ENCODE data around the gene DPYD. TPM values are rescaled to one million over a fixed set of nuclear protein-coding genes. Genes with fewer than 3 reads are reported as not detected.

The DPYD gene
- total RNA-seq, 2 experiments from 2014 or later = 6.6 to 7.8 TPM

GRCh38 chr1:97502360-97502759 lies 418.5 kb downstream of the DPYD start:
- CTCF ChIA-PET = interaction anchor here (0.6 kb wide), 1 partner anchor 28 kb away, joined by 3 read pairs; no protein-coding TSS in a partner anchor
- POLR2A ChIA-PET = no interaction called here

- ChIA-PET POLR2A (no interaction called here), CTCF (no interaction called here)
These were observed 419.2 kb downstream of the DPYD start for GRCh38 chr1:97501628-97502027.

GRCh38 chr1:97500760-97501159 lies 420.1 kb downstream of the DPYD start:
- ChIA-PET CTCF (no interaction called here), POLR2A (no interaction called here)

DNA sequence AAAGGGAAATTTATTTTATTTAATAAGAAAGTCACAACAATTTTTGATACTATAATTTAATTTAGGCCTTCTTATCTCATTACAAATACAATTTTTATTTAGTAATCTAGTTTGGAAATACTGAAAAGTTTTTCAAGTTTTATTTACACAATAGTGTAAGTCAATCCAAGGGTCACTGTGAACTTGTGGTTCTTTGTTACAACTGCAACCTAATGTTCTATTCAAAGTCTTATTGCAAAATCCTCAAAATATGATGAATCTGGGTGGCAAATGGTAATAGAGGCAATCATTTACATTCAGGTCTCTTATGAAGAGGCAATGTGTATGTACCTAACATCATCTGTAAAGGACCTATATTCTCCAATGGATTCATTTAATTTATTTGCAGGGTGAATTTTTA lies 421.2 kb downstream of the DPYD start:
- CTCF ChIA-PET = no interaction called here
- POLR2A ChIA-PET = no interaction called here

DNA sequence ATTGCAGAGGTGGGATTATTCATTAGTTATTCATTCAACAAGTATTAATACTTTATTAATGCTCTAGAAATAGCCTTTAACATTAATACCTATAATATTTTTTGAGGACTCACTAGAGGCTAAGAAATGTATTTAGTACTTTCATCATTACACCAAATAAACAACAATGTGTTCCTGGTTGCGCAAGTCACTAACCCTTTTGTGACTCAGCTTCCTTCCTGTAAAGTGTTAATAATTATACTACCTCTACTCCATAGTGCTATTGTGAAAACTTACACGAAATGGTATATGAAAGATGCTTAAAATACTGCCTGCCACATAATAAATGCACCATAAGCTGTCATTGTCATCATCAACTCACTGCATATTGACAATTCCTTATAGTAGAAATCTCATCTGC lies 431.0 kb downstream of the DPYD start:
- CTCF ChIA-PET = no interaction called here
- POLR2A ChIA-PET = no interaction called here

- POLR2A ChIA-PET = no interaction called here
These were observed 432.3 kb downstream of the DPYD start for GRCh38 chr1:97488530-97488929.

DNA sequence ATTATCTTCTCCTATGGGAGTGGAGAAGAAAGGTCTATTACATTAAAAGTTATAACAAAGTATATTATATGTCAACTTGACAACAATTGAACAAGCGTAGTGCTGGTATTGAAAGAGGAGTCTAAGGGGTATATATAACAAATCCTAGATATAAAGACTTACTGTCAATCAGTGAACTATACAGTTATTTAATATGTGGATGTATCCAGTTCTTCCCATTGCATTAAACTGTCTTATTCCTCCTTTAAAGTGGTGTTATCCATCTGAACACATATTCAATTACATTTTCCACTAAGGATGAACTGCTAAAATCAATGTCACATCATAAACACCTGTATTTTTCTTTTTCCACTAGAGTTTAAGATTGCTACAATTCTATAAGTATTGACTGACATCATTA lies 438.8 kb downstream of the DPYD start:
- ChIA-PET CTCF (no interaction called here), POLR2A (no interaction called here)

More at GRCh38 chr1:97488530-97488929, 432.3 kb downstream of the DPYD start:
- CTCF ChIA-PET = no interaction called here

GRCh38 chr1:97467445-97467844 lies 453.4 kb downstream of the DPYD start:
- ChIA-PET CTCF (no interaction called here), POLR2A (no interaction called here)

GRCh38 chr1:97464305-97464704 lies 456.5 kb downstream of the DPYD start:
- POLR2A ChIA-PET = no interaction called here

GRCh38 chr1:97461782-97462181 lies 459.1 kb downstream of the DPYD start:
- ChIA-PET CTCF (no interaction called here), POLR2A (no interaction called here)

More at GRCh38 chr1:97464305-97464704, 456.5 kb downstream of the DPYD start:
- CTCF ChIA-PET = no interaction called here

DNA sequence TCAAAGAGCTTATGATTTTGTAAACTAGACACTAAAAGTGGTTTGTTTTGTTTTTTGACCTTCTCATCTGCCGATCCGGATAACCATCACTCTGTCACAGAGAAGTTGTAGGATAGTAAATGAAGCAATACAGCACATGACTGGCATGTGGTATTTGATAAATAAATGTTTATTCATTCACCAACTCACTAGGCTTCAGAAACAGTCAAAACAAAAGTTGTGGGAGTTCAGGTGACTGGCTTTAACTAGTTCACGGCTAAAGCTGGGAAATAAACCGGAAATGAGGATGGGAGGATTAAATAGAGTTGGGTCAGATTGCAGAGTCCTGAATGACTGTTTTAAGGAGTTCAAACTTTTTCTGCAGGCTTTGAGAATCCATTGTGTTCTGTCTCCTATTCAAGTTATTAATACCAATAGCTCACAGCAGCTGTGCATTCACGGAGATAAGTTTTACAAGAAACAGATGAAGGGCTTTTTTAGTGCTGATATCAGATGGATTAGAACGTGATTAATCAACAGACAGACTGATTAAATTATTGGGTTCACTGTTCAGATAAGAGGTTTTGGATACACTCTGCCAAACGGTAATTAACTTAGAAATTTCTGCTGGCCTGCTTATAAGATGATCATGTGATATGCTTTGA lies 463.3 kb downstream of the DPYD start:
- POLR2A ChIA-PET = no interaction called here
- CTCF ChIA-PET = no interaction called here

DNA sequence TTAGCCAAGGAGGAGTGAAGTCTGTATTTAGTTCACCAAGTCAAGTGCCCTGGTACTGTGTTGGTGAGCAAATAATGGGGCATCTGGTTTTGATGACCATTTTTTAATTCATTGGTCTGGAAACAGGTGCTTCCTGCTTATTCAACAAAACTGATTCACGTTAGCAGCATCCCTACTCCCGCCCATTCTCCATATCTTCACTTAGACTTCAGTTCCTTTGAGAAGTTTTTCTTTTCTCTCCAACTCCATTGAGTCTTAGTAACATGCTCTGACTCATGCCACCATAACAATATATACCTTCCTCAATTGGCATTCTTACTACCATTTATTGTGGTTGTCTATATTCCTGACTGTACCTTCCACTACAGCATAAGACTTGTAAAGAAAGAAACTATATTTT lies 468.9 kb downstream of the DPYD start:
- CTCF ChIA-PET = no interaction called here
- POLR2A ChIA-PET = no interaction called here

DNA sequence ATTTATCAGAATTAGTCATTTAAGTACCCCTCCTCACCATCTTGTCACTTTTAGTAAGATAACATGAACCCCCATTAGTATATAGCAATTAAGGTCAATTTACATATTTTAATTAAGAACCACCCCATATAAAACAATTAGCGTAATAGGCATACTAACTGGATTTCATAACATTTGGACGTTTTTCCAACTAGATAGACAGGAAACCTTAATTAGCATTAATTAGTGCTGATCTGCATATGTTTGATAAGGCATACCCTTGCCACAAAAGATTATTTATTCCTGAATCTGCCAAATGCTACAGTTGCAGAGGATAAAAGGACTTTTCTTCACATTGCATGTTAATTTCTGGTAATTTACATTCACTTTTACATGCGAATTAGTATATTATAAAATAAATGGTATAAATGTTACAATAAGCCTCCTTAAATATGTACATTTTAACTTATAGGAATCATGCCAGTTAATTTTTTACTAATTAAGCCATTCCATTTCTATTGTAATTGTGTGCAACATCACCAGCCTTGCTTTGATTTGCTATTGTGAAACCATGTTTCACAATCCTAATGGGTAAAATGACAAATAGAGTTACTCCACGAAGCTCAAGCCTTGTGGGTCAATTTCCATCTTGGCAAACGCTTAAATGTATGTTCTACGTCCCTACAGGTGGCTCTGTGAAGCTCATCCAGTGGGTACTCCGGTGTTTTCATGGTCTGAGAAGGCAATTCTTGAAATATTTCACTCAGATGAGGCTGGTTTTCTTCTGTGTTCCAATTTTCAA lies 469.6 kb downstream of the DPYD start:
- POLR2A ChIA-PET = no interaction called here
- CTCF ChIA-PET = no interaction called here

- ChIA-PET POLR2A (no interaction called here), CTCF (no interaction called here)
These were observed 478.9 kb downstream of the DPYD start for GRCh38 chr1:97441966-97442365.

GRCh38 chr1:97433824-97434177 lies 487.0 kb downstream of the DPYD start:
- POLR2A ChIA-PET = no interaction called here

DNA sequence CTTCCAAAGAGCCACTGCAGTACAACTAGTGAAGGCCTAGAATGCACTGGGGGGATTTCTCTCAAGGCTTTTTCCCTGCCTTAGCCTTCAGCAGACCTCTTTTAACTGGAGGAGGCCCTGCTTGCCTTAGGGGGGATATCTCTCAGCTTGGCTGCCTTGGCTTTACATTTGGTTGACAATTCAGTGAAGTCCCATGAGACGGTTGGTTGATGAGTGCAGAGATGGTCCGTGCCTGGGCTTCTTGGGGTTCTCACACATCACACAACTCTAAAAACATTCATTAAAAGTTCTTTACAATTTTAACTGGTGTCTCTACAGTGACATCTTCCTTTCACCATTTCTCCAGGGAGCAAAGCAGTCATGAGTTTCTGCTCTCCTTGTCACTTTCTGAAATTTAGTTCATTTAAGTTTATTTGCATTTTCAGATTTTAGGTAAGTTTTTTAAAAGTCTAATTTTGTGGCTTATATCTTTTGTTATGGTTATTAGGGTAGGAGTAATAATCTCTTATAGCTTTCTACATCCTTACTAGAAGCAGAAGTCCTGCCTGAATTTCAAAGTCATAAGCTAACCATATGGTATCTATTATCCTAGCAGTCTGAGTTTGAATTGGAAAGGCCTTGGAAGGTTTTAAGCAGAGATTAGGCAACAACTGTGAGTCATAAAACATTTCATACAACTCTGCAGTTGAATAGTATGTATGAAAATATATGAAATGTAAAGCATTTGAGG lies 487.6 kb downstream of the DPYD start:
- ChIA-PET POLR2A (no interaction called here), CTCF (interaction anchor here (0.5 to 1.0 kb wide), 2 partner anchors 9 to 12 kb away, joined by 3 to 4 read pairs; no protein-coding TSS in a partner anchor)

More at GRCh38 chr1:97433824-97434177, 487.0 kb downstream of the DPYD start:
- CTCF ChIA-PET = no interaction called here

- CTCF ChIA-PET = interaction anchor here (0.5 kb wide), 1 partner anchor 34 kb away, joined by 4 read pairs; no protein-coding TSS in a partner anchor
These were observed 493.5 kb downstream of the DPYD start for GRCh38 chr1:97427371-97427770.

GRCh38 chr1:97424209-97424608 lies 496.6 kb downstream of the DPYD start:
- CTCF ChIA-PET = interaction anchor here (1.2 kb wide), 1 partner anchor 9 kb away, joined by 3 read pairs; no protein-coding TSS in a partner anchor
- POLR2A ChIA-PET = no interaction called here

More at GRCh38 chr1:97427371-97427770, 493.5 kb downstream of the DPYD start:
- POLR2A ChIA-PET = no interaction called here

DNA sequence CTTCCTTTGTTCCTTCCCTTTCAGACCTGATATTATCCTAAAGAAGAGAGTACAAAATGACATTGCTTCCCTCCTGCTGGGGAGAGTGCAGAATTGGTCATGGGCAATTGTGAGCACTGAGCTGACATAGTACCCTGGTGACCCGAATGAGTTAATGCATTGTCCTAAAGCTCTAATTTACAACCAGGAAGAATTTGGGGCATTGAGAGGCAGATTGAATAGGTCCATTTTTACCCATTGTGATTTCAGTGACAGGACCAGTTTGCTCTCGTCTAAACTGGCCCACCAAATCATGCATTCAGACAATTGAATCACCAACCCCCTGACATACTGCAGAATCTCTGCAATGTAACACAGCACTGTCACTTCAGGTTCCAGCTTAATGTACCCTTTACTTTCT lies 497.4 kb downstream of the DPYD start:
- POLR2A ChIA-PET = no interaction called here
- CTCF ChIA-PET = interaction anchor here (1.2 to 1.3 kb wide), 2 partner anchors 9 to 12 kb away, joined by 3 read pairs; no protein-coding TSS in a partner anchor

GRCh38 chr1:97417661-97418060 lies 503.2 kb downstream of the DPYD start:
- CTCF ChIA-PET = no interaction called here
- POLR2A ChIA-PET = no interaction called here

All from activated CD8-positive, alpha-beta memory T cell treated with anti-CD3 and anti-CD28 coated beads for 36 hours (primary cell).